Measurements from ENCODE around the gene HPS3.
"Not testable (repeated sequence)": the region's sequence is repeated elsewhere in the genome, so short reads cannot be mapped to it uniquely, and the experiment has no call there.

The HPS3 gene

DNA sequence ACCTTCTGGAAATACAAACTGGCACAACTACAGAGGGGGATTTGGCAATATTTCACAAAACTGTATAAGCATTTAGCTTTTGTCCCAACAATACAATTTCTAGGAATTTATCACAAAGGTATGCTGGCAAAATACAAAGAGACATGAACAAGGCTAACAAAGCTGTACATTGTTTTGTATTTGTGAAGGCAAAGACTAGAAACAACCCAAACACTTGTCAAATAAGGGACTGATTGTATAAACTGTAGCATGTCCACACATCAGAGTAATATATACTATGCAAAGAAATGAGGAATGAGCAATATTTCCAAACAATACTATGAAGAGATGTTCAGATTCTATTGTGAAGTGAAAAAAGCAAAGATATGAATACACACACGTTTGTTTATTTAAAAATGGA is 65.8 kb downstream of the HPS3 start:
- DNase-seq (ENCODE audit: low read depth in 2 of 2), result no peak

DNA sequence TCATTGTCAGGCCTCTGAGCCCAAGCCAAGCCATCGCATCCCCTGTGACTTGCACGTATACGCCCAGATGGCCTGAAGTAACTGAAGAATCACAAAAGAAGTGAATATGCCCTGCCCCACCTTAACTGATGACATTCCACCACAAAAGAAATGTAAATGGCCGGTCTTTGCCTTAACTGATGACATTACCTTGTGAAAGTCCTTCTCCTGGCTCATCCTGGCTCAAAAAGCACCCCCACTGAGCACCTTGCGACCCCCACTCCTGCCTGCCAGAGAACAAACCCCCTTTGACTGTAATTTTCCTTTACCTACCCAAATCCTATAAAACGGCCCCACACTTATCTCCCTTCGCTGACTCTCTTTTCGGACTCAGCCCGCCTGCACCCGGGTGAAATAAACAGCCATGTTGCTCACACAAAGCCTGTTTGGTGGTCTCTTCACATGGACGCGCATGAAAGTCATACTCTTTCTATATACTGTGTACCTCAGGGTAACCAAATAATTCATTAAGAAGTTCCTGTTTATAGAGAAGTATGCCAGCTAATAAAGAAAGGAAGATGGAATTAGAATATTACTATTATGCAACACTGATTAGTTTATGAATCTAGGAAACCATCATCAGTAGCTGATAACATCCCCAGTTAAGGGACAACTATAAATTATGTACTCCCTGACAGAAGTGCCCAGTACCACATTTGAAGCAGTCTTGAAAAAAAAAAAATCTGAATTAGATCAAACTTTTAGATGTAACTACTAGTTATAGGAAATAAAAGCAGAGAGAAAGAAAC is 67.6 kb downstream of the HPS3 start:
- not testable (repeated sequence) for DNase-seq (ENCODE audit: low read depth in 2 of 2)

DNA sequence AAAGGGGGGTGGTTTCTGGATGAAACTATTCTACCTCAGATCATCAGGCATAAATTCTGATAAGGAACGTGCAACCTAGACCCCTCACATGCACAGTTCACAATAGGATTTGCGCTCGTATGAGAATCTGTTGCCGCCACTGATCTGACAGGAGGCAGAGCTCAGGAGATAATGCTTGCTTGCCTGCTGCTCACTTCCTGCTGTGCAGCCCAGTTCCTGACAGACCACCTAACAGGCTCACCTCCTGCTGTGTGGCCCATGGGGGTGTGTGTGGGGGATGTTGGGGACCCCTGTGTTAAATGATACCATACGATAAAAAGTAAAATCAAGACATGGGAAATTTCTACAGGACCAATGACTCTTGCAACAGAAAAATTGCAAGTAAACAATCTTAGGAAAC is 68.2 kb downstream of the HPS3 start:
- no peak for DNase-seq (ENCODE audit: low read depth in 2 of 2)

DNA sequence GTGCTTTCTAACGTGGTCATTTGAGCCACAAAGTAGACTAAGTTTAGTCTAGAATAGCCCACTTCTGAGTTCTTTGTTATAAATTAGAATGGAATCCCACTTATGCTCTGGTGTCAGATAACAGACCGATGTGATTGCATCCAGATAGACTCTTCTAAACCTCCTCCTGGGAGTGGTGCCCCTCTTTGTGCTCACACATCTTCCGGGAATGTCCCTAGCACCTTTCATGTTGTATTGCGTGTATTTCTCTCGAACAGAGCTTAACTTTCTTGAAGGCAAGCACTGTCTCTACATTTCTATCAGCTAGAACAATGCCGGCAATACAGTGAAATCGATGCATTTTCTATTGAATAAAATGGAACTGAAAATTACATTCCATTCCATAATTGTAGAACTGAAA is 69.2 kb downstream of the HPS3 start:
- DNase-seq (ENCODE audit: low read depth in 2 of 2), result no peak

DNA sequence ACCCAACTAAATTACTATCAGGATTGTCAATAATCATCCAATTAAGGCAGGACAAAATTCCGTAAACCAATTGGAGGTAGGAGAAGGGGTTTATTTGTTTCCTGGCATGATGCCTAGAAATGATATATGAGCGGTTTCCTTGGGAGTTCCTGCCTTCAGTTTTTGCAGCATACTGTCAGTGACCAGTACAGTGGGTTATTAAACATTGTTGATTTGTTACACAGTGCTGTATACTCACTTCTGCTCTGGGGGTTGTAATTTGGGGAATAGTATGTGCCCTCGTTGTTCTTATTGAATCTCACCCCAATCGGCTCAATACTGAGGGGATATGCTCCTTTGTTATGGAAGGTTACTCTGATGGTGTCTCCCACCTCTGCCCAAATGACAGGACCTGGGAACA is 70.0 kb downstream of the HPS3 start:
- DNase-seq (ENCODE audit: low read depth in 2 of 2), result no peak

DNA sequence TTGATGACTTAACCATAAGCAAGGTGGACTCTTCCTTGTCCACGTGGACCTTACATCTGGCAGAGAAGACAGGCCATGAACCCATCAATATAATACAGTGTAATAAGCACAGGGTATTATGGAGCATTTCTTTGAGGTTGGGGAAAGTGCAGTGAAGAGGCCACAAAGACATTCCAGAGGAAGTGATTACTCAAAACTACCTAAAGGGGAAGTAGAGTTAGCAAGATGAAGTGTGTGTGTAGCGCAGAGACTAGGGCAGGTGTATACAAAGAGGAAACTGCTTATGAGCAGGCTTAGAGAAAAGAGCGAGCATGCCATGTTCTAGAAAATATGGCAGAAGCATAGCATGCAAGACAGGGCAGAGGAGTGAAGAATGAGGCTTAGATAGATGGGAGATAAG is 74.3 kb downstream of the HPS3 start:
- no peak for DNase-seq (ENCODE audit: low read depth in 2 of 2)

DNA sequence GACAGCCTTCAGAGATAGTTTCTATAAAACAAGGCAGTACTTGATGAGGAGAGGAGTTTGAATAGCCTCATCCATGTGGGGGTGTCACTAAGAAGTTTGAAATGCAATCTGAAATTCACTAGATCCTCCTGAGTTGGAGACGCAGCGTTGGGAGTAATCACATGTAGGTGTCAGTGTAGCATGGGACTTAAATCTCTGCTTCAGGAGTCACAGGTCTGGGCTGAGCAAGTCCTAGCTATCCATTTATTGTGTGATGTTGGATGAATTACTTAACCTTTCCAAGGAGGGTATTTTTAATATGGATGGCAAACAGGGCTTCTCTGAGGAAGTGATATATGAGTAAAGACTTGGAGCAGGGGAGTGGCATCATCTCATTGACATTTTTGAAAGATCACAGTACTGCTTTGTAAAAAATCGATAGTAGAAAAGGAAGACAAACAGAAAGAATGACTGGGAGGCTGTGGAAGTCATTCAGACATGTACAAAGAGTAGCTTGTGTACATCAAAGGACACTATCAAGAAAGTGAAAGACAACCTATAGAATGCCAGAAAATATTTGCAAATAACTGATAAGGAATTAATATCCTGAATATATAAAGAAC is 75.1 kb downstream of the HPS3 start:
- no peak for DNase-seq (ENCODE audit: low read depth in 2 of 2)

DNA sequence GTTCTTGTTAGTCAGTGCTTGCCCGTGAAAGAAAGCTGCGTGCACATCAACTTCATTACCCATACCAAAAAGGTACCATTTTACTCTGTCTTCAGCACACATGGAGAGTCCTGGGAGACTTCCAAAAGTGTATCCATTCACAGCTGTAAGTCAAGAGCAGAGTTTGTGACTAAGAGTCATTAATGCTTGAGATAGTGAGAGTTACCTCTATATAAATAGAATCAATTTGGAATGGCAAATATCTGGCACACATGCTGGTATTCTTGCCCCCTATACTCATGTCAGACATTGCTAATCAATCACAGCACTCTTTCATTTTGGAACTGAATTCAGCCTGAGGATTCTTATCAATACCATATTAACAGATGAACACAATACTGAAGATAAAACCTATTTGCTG is 78.0 kb downstream of the HPS3 start:
- DNase-seq (ENCODE audit: low read depth in 2 of 2), result no peak

DNA sequence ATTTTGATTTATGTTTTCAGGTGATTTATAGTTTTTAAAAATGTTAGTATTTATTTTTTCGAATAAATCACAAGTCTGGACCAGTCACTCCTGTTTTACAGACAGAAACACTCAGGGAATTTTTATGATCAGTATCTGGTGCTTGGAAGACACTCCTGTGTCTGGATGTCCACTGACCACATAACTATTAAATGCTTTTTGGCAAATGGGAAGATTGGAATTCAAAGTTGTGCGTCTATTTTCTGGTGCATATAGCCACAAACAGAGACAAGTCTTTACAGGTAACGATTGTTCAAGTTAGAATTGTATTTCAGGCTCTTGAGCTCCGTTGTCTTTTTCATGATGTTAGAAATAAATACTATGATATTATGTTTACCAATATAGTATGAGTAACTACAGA is 80.0 kb downstream of the HPS3 start:
- DNase-seq (ENCODE audit: low read depth in 2 of 2), result no peak

DNA sequence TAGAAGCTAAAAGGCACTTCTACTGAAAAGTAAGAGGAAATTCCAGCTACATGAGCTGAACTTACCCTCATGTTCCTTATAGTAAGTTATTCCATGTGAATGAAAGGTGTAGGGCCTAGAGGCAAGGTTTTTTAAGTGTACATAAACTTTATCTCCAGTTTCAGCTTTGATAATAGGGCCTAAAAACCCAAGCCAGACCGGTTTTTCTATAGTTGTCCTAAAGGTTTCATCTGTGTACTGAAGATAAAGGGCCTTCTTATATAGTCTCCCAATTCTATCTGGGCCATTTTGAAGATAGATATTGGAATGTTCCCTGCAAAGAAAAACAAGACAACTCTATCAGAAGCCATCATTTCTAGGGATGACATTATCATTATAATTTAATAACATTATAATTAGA is 82.9 kb downstream of the HPS3 start:
- no peak for DNase-seq (ENCODE audit: low read depth in 2 of 2)

DNA sequence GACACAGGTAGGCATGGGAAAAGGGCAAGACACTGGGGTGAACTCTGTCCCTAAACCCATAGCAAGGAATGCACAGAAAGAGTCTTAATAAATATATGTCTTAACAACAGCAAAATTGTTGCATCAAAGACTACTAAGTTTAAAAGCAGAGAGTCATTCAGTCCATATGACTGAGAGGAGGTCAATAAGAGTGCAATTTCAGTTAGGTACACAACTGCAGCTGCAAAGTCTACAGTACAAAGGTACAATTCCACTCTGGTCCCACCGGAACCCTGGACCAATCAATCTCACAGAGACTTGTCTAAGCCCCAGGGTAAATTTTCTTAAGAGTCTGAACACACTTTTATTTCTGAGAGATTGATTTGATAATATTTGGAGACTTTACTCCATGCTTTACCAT is 85.3 kb downstream of the HPS3 start:
- no peak for DNase-seq (ENCODE audit: low read depth in 2 of 2)

DNA sequence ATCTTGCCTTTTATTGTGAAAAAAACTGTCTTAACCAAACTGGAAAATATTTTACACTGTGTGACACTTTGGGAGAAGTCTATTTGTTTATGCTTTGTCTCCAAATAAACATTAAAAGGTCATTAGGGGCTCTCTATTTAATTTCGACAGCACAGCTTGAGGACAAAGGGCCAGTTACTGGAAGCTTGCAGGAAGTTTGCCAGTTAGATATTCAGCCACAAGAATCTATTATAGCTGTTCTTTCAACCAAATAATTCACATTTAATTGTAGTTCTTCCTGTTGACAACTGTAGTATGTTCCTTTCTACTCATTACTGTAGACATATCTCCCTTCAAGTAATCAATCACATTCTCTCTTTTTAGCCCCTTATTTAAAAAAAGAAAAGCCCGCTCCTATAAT is 86.1 kb downstream of the HPS3 start:
- DNase-seq (ENCODE audit: low read depth in 2 of 2), result no peak

DNA sequence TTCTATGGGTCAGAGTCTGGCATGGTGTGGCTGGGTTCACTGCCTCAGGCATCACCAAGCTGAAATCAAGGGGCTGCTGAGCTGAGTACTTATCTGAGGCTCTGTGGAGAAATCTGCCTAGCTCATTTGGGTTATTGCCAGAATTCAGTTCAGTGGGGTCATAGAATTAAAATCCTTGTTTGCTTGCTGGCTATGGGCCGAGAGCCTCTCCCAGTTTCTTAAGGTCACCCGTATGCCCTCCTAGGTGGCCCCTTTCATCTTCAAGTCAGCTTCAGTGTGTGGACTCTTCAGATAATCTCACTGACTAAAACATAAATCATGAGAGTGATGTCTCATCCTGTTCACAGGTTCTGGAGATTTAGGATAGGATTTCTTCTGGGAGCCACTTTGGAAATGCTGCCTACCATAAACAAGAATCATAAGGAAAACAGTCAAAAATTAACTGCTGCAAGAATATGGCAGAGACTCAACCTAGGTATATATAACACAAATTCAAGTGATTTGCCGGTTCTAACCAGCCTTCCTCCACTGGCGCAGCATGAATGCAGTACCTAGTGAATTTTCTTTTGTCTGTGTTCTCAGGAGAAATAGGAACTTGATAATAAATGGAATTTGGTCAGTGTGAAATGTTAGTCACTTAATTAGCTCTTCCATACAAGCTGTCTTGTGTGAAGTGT is 86.9 kb downstream of the HPS3 start:
- DNase-seq (ENCODE audit: low read depth in 2 of 2), result no peak

DNA sequence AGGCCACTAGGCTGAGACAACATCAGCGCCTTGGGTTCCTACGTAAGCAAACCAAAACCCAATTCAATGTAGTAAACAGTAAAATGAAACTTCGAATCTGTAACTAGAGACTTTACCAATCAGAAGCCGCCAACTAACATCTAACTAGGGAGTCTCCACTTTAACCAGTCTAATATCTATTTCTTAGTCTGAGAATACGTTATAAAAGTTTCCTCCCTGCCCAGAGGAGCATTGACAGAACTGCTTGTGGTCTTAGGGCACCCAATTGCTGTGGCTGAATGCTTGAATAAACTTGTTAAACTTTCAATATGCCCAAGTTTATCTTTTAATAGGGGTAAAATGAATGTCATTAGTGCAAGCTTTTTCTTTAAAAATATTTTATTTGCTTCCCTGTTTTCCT is 87.9 kb downstream of the HPS3 start:
- DNase-seq (ENCODE audit: low read depth in 2 of 2), result no peak

DNA sequence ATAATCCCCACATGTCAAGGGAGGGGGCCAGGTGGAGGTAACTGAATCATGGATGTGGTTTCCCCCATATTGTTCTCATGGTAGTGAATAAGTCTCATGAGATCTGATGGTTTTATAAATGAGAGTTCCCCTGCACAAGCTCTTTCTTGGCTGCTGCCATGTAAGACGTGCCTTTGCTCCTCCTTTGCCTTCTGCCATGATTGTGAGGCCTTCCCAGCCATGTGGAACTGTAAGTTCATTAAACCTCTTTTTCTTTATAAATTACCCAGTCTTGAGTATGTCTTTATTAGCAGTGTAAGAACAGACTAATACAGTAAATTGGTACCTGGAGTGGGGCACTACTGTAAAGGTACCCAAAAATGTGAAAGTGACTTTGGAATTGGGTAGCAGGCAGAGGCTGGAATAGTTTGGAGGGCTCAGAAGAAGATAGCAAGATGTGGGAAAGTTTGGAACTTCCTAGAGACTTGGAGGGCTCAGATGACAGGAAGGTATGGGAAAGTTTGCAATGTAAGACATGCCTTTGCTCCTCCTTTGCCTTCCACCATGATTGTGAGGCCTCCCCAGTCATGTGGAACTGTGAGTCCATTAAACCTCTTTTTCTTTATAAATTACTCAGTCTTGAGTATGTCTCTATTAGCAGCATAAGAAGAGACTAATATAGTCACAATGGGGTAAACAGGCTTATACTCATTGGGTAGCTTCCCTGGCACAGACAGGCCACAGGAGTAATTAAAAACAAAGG is 90.1 kb downstream of the HPS3 start:
- not testable (repeated sequence) for DNase-seq (ENCODE audit: low read depth in 2 of 2)

DNA sequence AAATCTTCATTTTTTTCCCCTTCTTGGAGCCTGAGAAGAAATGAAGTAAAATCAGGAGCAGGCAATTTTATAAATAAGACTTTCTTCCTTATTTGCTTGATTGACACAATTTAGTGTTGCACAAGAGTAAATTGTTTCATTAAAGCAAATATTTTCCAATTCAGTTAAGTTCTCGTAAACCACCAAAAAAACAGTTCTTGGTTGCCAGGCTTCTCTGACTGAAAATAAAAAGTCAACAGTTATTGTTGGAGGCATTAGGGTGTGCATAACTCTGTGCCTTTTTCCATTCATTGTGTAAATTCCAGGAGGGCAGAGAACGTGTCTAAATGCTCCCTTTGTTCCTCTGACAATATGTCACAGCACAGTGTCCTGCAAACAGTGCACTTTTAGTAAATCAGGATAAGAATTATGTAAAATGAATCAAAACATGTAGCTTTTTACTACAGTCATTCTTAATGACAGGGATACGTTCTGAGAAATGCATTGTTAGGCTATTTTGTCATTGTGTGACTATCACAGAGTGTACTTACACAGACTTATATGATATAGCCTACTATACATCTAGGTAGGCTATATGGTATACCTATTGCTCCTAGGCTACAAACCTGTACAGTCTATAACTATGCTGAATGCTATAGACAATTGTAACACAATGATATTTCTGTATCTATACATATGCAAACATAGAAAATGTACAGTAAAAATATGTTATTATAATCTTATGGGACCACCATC is 92.5 kb downstream of the HPS3 start, which contains the start of gene CP:
Gene CP, minus strand, starts transcription at position 47 of the 735 bp plus-strand sequence. Its CDS starts 37 bp downstream, at position 10.
- DNase-seq (ENCODE audit: low read depth in 2 of 2), result no peak
